AG09309 (cell line): ENCODE results near the gene HEPHL1.

Experiments used
- DNase-seq: peaks from one replicate; pipeline ENCODE4 v3.0.0-alpha.2; 2010; ENCODE audit warnings: low read depth
- H3K4me3 ChIP-seq: 2 replicates; pipeline ENCODE4 v1.5.1; 2011; ENCODE audit warnings: mild to moderate bottlenecking, low read depth, low read length, moderate library complexity; ENCODE audit not compliant: control insufficient read depth
- CTCF ChIP-seq: IDR thresholded peaks from 2 replicates; pipeline ENCODE4 v1.5.1; 2011; ENCODE audit warnings: mild to moderate bottlenecking, low read depth, low read length, inconsistent platforms; ENCODE audit not compliant: insufficient read depth, control insufficient read depth; ENCODE audit errors: missing control alignments

HEPHL1 gene

GRCh38 chr11:94131047-94131717 lies 110.0 kb downstream of the HEPHL1 start:
- TF ChIP-seq CTCF = no peak
- no peak for DNase-seq
- H3K4me3 ChIP-seq = peak overlapping the region; percentile 32

GRCh38 chr11:94131718-94132115 lies 110.6 kb downstream of the HEPHL1 start:
- TF ChIP-seq CTCF = no peak
- DNase-seq = no peak
- H3K4me3 ChIP-seq = no peak overlapping the region

- no peak for TF ChIP-seq CTCF
- H3K4me3 ChIP-seq = no peak overlapping the region
- DNase-seq = no peak
Measured at GRCh38 chr11:94132152-94132558, 111.0 kb downstream of the HEPHL1 start.

- H3K4me3 ChIP-seq = no peak overlapping the region
- DNase-seq = no peak
- no peak for TF ChIP-seq CTCF
Measured at GRCh38 chr11:94132823-94133408, 111.8 kb downstream of the HEPHL1 start.

- no peak overlapping the region for H3K4me3 ChIP-seq
- no peak for DNase-seq
- TF ChIP-seq CTCF = no peak
Measured at GRCh38 chr11:94133752-94134151, 112.6 kb downstream of the HEPHL1 start.

GRCh38 chr11:94134651-94135512 lies 113.7 kb downstream of the HEPHL1 start:
- no peak for TF ChIP-seq CTCF
- no peak overlapping the region for H3K4me3 ChIP-seq
- DNase-seq = no peak
